T-cell (primary cell): ENCODE data around the gene TMEM192. TPM values are rescaled to one million over a fixed set of nuclear protein-coding genes. Genes with fewer than 3 reads are reported as not detected.

Source experiments
- total RNA-seq, 35 experiments: library from RNA in 6 of 35; stranded (reverse) in 6 of 35; fragments of 120-200 nt in 1 of 35; gene quantifications; one replicate each; pipeline versions ENCODE4 v1.2.1 to v1.2.4 and lab custom pipeline; 2013 to 2026

The TMEM192 gene
- total RNA-seq, 5 donors from 2014 or later (not counting 1 experiment from before 2014, with no cell fraction given): 8.6 to 9.5 (median 9.5) TPM

Other genes starting within 250 kb of the TMEM192 start
- not detected for gene APELA, start 235.7 kb downstream of the TMEM192 start, total RNA-seq
- 1 to 10 TPM in 2 of 5 donors, under 1 TPM in 3; 0.38 to 1.9 (median 0.79) TPM for gene TRIM61, start 135.2 kb downstream of the TMEM192 start, total RNA-seq
- gene TRIM60, start 80.9 kb downstream of the TMEM192 start, total RNA-seq: not detected
- not detected for gene TRIM75, start 59.0 kb downstream of the TMEM192 start, total RNA-seq
- 10 to 100 TPM; 18.9 to 24.6 (median 21.1) TPM for gene KLHL2, start 94.7 kb upstream of the TMEM192 start, total RNA-seq
- 10 to 100 TPM; 11.2 to 25.2 (median 20.6) TPM for gene MSMO1, start 214.8 kb upstream of the TMEM192 start, total RNA-seq